Right lobe of liver (tissue), 6 donors: ENCODE measurements around the gene MAGEA9. TPM values are rescaled to one million over a fixed set of nuclear protein-coding genes. Genes with fewer than 3 reads are reported as not detected.

Experiments
- ATAC-seq, 4 donors: fragments of 200-7000 bp; cut with Tn5 transposase; one replicate each; pipeline ENCODE4 v1.9.1; 2020; ENCODE audit warnings: mild to moderate bottlenecking in 4 of 4, moderate library complexity in 4 of 4
- DNase-seq, 3 donors: peaks; one replicate each; pipeline ENCODE4 v3.0.0-alpha.2; 2020
- H3K27ac ChIP-seq, 3 donors: fragments of 200-600 bp; one replicate each; pipeline ENCODE4 v1.8.0; 2022
- H3K27me3 ChIP-seq, 2 donors: fragments of 200-600 bp; one replicate each; pipeline ENCODE4 v1.8.0; 2022
- H3K36me3 ChIP-seq, 4 donors: fragments of 200-600 bp; sonication (generic) in 1 of 4; one replicate each; pipeline versions ENCODE4 v1.5.1 to v1.8.0; 2017 to 2022; ENCODE audit warnings: control low read depth in 1 of 4
- H3K4me1 ChIP-seq, 4 donors: fragments of 200-600 bp; sonication (generic) in 1 of 4; one replicate each; pipeline versions ENCODE4 v1.5.1 to v1.8.0; 2017 to 2022; ENCODE audit warnings: control low read depth in 1 of 4
- H3K4me3 ChIP-seq, 3 donors: fragments of 200-600 bp; one replicate each; pipeline ENCODE4 v1.8.0; 2022
- H3K9me3 ChIP-seq, 4 donors: fragments of 200-600 bp; sonication (generic) in 1 of 4; one replicate each; pipeline versions ENCODE4 v1.5.1 to v1.8.0; 2017 to 2022; ENCODE audit warnings: control low read depth in 1 of 4
- POLR2A ChIP-seq: fragments of 450-650 bp; IDR thresholded peaks from one replicate; pipeline ENCODE4 v1.6.1; 2017; ENCODE audit warnings: antibody characterized with exemption, mild to moderate bottlenecking
- intact Hi-C, 2 donors: fragments of 100-400 bp; cut with DNase I; formaldehyde crosslinking; loops; one replicate each; pipeline versions ENCODE4 v1.11.2 to v1.14.1; 2022
- small RNA-seq, 2 experiments: library from RNA; depleted of rRNA; stranded (forward); fragments of <200 nt; gene quantifications; one replicate each; pipeline ENCODE3, GENCODE V24; 2016
- total RNA-seq, 6 experiments: library from RNA; depleted of rRNA in 2 of 6; stranded (reverse); fragments of >200 nt in 2 of 6; fragmentation: NEBNext Ultra II Directional in 3 of 6; extraction: Animal tissue kit (Norgen Biotek cat#: 25700) in 3 of 6; gene quantifications; one replicate each; pipeline versions ENCODE4 v1.1.0 to v1.2.4, GENCODE V29; 2016 to 2023
- TF ChIP-seq, protein P1 (sequence below), 4 donors: fragments of 200-600 bp in 3 of 4; fragments of 450-650 bp in 1 of 4; IDR thresholded peaks; one replicate each; pipeline versions ENCODE4 v1.5.1 to v1.8.0; 2016 to 2022; ENCODE audit warnings: antibody characterized with exemption in 4 of 4, mild to moderate bottlenecking in 2 of 4
- donor health status: DM: no; HTN: yes; CAD: no.
- donor health status: DM: no; HTN: no; CAD: no.
- donor health status: DM: no; HTN: no; CAD: no.
- donor health status: DM: no; HTN: yes; CAD: no.
- donor health status: DM: no; HTN: yes; CAD: no.

Gene MAGEA9
- total RNA-seq, 6 experiments from 2014 or later = not detected

DNA sequence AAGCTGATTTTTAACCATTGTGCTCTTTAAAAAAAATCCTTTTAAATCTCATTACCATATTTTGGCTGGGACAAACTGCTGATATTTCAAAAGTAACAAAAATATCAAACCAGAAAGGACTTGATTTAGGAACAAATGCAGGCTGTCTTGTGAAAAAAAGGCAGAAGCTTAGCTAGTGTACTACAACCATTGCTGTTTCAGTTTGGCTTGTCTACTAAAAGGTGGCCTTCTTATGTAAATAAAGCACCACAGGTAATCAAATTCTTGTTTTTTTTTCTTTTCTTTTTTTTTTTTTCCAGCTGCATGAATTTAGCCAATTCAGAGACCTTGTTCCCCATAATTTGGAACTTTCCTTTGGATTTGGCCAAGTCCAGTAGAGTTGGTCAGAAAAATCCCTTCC lies 55.4 kb downstream of the MAGEA9 start:
- Histone ChIP-seq H3K27me3 (no peaks in the 10 kb centered on the region), H3K36me3 (no peaks in the 10 kb centered on the region), H3K4me3 (no peak overlapping the region), H3K9me3 (no peaks in the 10 kb centered on the region), H3K27ac (no peak overlapping the region), H3K4me1 (no peaks in the 10 kb centered on the region)
- DNase-seq (no peak), ATAC-seq (no peak)
- intact Hi-C loops = no loop called here
- TF ChIP-seq, protein P1, sequence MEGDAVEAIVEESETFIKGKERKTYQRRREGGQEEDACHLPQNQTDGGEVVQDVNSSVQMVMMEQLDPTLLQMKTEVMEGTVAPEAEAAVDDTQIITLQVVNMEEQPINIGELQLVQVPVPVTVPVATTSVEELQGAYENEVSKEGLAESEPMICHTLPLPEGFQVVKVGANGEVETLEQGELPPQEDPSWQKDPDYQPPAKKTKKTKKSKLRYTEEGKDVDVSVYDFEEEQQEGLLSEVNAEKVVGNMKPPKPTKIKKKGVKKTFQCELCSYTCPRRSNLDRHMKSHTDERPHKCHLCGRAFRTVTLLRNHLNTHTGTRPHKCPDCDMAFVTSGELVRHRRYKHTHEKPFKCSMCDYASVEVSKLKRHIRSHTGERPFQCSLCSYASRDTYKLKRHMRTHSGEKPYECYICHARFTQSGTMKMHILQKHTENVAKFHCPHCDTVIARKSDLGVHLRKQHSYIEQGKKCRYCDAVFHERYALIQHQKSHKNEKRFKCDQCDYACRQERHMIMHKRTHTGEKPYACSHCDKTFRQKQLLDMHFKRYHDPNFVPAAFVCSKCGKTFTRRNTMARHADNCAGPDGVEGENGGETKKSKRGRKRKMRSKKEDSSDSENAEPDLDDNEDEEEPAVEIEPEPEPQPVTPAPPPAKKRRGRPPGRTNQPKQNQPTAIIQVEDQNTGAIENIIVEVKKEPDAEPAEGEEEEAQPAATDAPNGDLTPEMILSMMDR (IDR thresholded peaks at IDR 0.05) = no peak
- TF ChIP-seq POLR2A = no peak

Small RNA genes within 50 kb of the gene (small RNA-seq; reads per million reads assigned to genes)
- gene AC244098.1 = 0 reads per million in 2 experiments
- 0 reads per million in 2 experiments for gene AC244098.2
- gene AC244098.3 = 0 reads per million in 2 experiments

Other genes with a start within 250 kb of the MAGEA9 start
- 10 to 100 TPM in 4 of 6 experiments, 1 to 10 TPM in 2; 5.2 to 13.3 (median 11.7) TPM for gene EOLA1, start 240.9 kb upstream of the MAGEA9 start, total RNA-seq
- gene HSFX3, start 232.0 kb upstream of the MAGEA9 start, total RNA-seq = not detected
- gene MAGEA9B, start 194.5 kb upstream of the MAGEA9 start, total RNA-seq = not detected
- gene HSFX2, start 186.6 kb upstream of the MAGEA9 start, total RNA-seq = not detected
- 10 to 100 TPM in 2 of 6 experiments, 1 to 10 TPM in 4; 6.4 to 10.6 (median 7.4) TPM for gene TMEM185A, start 150.1 kb upstream of the MAGEA9 start, total RNA-seq
- not detected for gene MAGEA11, start 69.9 kb upstream of the MAGEA9 start, total RNA-seq
- 1 to 10 TPM in 1 of 6 experiments, under 1 TPM in 4, not detected in 1; 0.25 to 1.1 (median 0.70) TPM for gene HSFX1, start 7.9 kb upstream of the MAGEA9 start, total RNA-seq
- gene MAGEA8, start 99.3 kb downstream of the MAGEA9 start, total RNA-seq = not detected
- not detected for gene HSFX4, start 147.6 kb downstream of the MAGEA9 start, total RNA-seq
- 10 to 100 TPM; 13.8 to 26.9 (median 16.7) TPM for gene EOLA2, start 156.6 kb downstream of the MAGEA9 start, total RNA-seq